ENCODE results near the gene UNC13B. TPM values are rescaled to one million over a fixed set of nuclear protein-coding genes. Genes with fewer than 3 reads are reported as not detected.
"Not testable (repeated sequence)": the region's sequence is repeated elsewhere in the genome, so short reads cannot be mapped to it uniquely, and the experiment has no call there.

UNC13B gene
- total and polyA plus RNA-seq, 7 donors = 7.0 to 12.9 (median 10.5) TPM

DNA sequence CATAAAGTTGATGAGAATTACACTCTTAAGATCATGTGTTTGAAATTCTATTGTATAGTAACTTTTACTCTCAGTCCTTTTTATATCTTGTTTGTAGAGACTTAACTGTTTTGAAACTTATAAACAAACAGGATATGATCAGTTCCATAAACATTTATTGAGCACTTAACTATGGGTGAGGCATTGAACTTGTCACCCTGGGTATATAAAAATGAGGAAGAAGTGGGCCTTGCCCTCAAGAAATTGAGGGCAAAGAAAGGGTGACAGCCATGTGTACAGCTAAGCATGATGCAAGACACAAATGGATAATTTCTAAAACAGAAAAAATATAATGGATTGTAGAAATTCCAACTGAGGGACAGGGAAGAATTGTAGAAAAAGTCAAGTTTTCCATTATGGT is 15.7 kb downstream of the UNC13B start:
- H3K9me3 ChIP-seq = no peaks in the 10 kb centered on the region
- TF ChIP-seq, protein P1, sequence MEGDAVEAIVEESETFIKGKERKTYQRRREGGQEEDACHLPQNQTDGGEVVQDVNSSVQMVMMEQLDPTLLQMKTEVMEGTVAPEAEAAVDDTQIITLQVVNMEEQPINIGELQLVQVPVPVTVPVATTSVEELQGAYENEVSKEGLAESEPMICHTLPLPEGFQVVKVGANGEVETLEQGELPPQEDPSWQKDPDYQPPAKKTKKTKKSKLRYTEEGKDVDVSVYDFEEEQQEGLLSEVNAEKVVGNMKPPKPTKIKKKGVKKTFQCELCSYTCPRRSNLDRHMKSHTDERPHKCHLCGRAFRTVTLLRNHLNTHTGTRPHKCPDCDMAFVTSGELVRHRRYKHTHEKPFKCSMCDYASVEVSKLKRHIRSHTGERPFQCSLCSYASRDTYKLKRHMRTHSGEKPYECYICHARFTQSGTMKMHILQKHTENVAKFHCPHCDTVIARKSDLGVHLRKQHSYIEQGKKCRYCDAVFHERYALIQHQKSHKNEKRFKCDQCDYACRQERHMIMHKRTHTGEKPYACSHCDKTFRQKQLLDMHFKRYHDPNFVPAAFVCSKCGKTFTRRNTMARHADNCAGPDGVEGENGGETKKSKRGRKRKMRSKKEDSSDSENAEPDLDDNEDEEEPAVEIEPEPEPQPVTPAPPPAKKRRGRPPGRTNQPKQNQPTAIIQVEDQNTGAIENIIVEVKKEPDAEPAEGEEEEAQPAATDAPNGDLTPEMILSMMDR (IDR thresholded peaks at IDR 0.05) = no peak
- intact Hi-C loops (cut with DNase I) = no loop called here

DNA sequence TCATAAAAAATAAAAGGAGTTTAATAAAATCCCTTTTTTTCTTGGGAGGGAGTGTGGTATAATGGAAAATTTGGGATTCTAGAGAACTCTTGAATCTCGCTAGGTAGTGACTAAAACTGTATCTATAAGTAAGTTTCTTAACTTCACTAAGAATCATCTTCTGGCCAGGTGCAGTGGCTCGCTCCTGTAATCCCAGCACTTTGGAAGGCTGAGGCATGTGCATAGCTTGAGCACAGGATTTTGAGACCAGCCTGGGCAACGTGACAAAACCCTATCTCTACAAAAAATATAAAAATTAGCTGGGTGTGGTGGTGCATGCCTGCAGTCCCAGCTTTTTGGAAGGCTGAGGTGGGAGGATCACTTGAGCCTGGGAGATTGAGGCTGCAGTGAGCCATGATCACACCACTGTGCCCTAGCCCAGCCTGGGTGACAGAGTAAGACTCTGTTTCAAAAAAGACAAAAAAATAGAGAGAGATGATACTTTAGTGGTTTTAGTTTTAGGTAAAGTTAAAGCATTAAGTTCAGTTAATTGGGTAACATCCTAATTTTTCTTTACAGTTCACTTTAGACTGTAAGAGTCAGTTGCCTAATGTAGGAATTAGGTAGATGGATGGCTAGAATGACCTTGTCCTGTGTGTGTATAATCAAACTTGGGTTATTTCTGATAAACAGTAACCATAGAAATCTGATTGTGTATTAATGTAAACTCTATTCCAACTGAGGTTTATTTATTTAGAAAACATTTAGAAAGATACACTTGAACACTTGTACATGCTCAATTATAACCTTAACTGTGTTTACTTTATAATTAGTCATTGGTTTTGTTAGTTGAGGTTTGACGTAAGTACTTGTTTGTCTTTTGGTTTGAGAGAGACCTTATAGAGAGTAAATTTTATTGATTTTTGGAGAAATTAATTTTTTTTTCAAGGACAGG is 17.8 kb downstream of the UNC13B start:
- peaks cover 11% of the 10 kb centered on the region for H3K4me1 ChIP-seq
- H3K27ac ChIP-seq = no peak overlapping the region
- no peak for ATAC-seq
- H3K9me3 ChIP-seq = no peaks in the 10 kb centered on the region
- TF ChIP-seq, protein P1 (IDR thresholded peaks at IDR 0.05) = no peak
- no peaks in the 10 kb centered on the region for H3K27me3 ChIP-seq (ENCODE audit: insufficient read depth in 3 of 3, low read length in 2 of 3)
- H3K4me3 ChIP-seq = no peak overlapping the region
- DNase-seq = no peak
- no peaks in the 10 kb centered on the region for H3K36me3 ChIP-seq (ENCODE audit: insufficient read depth in 1 of 2, low read depth in 1 of 2)
- WGBS, 3 donors = 75 to 91% (median 77%) methylated on average over 4 of the region's 4 CpGs
- intact Hi-C loops (cut with DNase I) = no loop called here

More for the DNA sequence above, 15.7 kb downstream of the UNC13B start:
- H3K4me1 ChIP-seq = peaks cover 20% of the 10 kb centered on the region
- DNase-seq (no peak), ATAC-seq (no peak)
- H3K27ac ChIP-seq = no peak overlapping the region
- H3K36me3 ChIP-seq (ENCODE audit: insufficient read depth in 1 of 2, low read depth in 1 of 2) = no peaks in the 10 kb centered on the region
- no peak overlapping the region for H3K4me3 ChIP-seq
- no peaks in the 10 kb centered on the region for H3K27me3 ChIP-seq (ENCODE audit: insufficient read depth in 3 of 3, low read length in 2 of 3)

DNA sequence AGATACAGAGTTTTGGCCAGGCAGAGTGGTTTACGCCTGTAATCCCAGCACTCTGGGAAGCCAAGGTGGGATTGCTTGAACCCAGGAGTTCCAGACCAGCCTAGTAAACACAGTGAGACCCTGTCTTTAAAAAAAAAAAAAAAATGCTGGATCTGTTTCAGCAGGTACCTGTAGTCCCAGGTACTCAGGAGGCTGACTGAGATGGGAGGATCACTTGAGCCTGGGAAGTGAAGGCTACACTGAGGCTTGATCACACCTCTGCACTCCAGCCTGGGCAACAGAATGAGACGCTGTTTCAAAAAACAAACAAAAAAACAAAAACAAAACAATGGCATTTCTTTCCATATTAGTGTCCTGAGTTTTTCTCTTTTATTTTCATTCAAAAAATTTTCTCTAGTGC is 19.0 kb downstream of the UNC13B start:
- intact Hi-C loops (cut with DNase I) = no loop called here
- no peak overlapping the region for H3K27ac ChIP-seq
- TF ChIP-seq, protein P1 (IDR thresholded peaks at IDR 0.05) = no peak
- no peak overlapping the region for H3K4me3 ChIP-seq
- no peaks in the 10 kb centered on the region for H3K9me3 ChIP-seq
- peaks cover 11% of the 10 kb centered on the region for H3K4me1 ChIP-seq
- no peaks in the 10 kb centered on the region for H3K36me3 ChIP-seq (ENCODE audit: insufficient read depth in 1 of 2, low read depth in 1 of 2)
- ATAC-seq (no peak), DNase-seq (no peak)
- WGBS, 3 donors = 94 to 100% (median 96%) methylated on average over 2 of the region's 2 CpGs
- H3K27me3 ChIP-seq (ENCODE audit: insufficient read depth in 3 of 3, low read length in 2 of 3) = no peaks in the 10 kb centered on the region

DNA sequence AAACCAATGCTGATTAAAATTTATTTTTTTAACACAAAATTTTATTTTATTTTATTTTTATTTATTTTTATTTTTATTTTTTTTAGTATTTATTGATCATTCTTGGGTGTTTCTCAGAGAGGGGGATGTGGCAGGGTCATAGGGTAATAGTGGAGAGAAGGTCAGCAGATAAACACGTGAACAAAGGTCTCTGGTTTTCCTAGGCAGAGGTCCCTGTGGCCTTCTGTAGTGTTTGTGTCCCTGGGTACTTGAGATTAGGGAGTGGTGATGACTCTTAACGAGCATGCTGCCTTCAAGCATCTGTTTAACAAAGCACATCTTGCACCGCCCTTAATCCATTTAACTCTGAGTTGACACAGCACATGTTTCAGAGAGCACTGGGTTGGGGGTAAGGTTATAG is 20.6 kb downstream of the UNC13B start:
- H3K4me1 ChIP-seq = peaks cover 11% of the 10 kb centered on the region
- not testable (repeated sequence) for H3K27ac ChIP-seq, ATAC-seq

DNA sequence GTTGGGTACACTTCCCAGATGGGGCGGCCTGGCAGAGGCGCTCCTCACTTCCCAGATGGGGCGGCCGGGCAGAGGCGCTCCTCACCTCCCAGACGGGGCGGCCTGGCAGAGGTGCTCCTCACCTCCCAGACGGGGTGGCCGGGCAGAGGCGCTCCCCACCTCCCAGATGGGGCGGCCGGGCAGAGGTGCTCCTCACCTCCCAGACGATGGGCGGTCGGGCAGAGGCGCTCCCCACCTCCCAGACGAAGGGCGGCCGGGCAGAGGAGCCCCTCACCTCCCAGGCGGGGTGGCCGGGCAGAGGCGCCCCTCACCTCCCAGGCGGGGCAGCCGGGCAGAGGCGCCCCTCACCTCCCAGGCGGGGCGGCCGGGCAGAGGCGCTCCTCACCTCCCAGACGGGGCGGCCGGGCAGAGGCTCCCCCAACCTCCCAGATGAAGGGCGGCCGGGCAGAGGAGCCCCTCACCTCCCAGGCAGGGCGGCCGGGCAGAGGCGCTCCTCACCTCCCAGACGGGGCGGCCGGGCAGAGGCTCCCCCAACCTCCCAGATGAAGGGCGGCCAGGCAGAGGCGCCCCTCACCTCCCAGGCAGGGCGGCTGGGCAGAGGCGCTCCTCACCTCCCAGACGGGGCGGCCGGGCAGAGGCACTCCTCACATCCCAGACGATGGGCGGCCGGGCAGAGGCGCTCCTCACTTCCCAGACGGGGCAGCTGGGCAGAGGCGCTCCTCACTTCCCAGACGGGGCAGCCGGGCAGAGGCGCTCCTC is 21.4 kb downstream of the UNC13B start:
- H3K4me1 ChIP-seq = peaks cover 11% of the 10 kb centered on the region
- H3K27me3 ChIP-seq (ENCODE audit: insufficient read depth in 3 of 3, low read length in 2 of 3); intact Hi-C loops (cut with DNase I); ATAC-seq; H3K27ac ChIP-seq; H3K36me3 ChIP-seq (ENCODE audit: insufficient read depth in 1 of 2, low read depth in 1 of 2); H3K4me3 ChIP-seq; DNase-seq; H3K9me3 ChIP-seq: not testable (repeated sequence)
- 95 to 99% (median 96%) methylated on average over 36 to 56 of the region's 56 CpGs for WGBS, 3 donors

More for the DNA sequence above, 20.6 kb downstream of the UNC13B start:
- H3K4me3 ChIP-seq; intact Hi-C loops (cut with DNase I); H3K27me3 ChIP-seq (ENCODE audit: insufficient read depth in 3 of 3, low read length in 2 of 3); H3K9me3 ChIP-seq; H3K36me3 ChIP-seq (ENCODE audit: insufficient read depth in 1 of 2, low read depth in 1 of 2); DNase-seq: not testable (repeated sequence)
- 85 to 96% (median 90%) methylated on average over 2 to 3 of the region's 3 CpGs for WGBS, 3 donors

DNA sequence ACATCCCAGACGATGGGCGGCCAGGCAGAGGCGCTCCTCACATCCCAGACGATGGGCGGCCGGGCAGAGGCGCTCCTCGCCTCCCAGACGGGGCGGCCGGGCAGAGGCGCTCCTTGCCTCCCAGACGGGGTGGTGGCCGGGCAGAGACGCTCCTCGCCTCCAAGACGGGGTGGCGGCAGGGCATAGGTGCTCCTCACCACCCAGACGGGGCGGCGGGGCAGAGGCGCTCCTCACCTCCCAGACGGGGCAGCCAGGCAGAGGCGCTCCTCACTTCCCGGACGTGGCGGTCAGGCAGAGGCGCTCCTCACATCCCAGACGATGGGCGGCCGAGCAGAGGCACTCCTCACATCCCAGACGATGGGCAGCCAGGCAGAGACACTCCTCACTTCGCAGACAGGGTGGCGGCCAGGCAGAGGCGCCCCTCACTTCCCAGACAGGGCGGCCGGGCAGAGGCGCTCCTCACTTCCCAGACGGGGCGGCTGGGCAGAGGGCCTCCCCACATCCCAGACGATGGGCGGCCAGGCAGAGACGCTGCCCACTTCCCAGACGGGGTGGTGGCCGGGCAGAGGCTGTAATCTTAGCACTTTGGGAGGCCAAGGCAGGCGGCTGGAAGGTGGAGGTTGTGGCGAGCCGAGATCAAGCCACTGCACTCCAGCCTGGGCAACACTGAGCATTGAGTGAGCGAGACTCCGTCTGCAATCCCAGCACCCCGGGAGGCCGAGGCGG is 22.1 kb downstream of the UNC13B start:
- H3K36me3 ChIP-seq (ENCODE audit: insufficient read depth in 1 of 2, low read depth in 1 of 2); DNase-seq; H3K27ac ChIP-seq; intact Hi-C loops (cut with DNase I); H3K9me3 ChIP-seq; H3K27me3 ChIP-seq (ENCODE audit: insufficient read depth in 3 of 3, low read length in 2 of 3); H3K4me1 ChIP-seq; ATAC-seq; H3K4me3 ChIP-seq: not testable (repeated sequence)
- 96 to 98% (median 98%) methylated on average over 43 to 53 of the region's 53 CpGs for WGBS, 3 donors

All from psoas muscle (tissue), 8 donors.